GM18861 (cell line): ENCODE results near the gene BEST4.
"Not testable (repeated sequence)": the region's sequence is repeated elsewhere in the genome, so short reads cannot be mapped to it uniquely, and the experiment has no call there.

Experiments used
- ATAC-seq: cut with Tn5 transposase; IDR thresholded peaks from one replicate; pipeline ENCODE4 v1.9.1; 2021; ENCODE audit not compliant: unreplicated experiment

BEST4 gene

GRCh38 chr1:44803062-44803311 is 15.0 kb upstream of the BEST4 start:
- no peak for ATAC-seq

GRCh38 chr1:44802306-44803061 is 14.5 kb upstream of the BEST4 start:
- ATAC-seq: no peak

- no peak for ATAC-seq
Observed at GRCh38 chr1:44801491-44802305, 13.7 kb upstream of the BEST4 start.

GRCh38 chr1:44799770-44800584 is 12.0 kb upstream of the BEST4 start, which contains the start of gene PLK3:
Gene PLK3 (plus strand): TSS chr1:44800377. CDS start chr1:44800464, 87 bp downstream.
- ATAC-seq: peak; percentile 71

GRCh38 chr1:44798481-44799365 is 10.8 kb upstream of the BEST4 start:
- ATAC-seq: no peak

GRCh38 chr1:44797886-44798285 is 9.9 kb upstream of the BEST4 start:
- not testable (repeated sequence) for ATAC-seq

- ATAC-seq: no peak
Observed at GRCh38 chr1:44792736-44793502, 4.9 kb upstream of the BEST4 start.

GRCh38 chr1:44790968-44791801 is 3.2 kb upstream of the BEST4 start:
- no peak for ATAC-seq

- ATAC-seq: no peak
Observed at GRCh38 chr1:44787506-44787905, 464 bp downstream of the BEST4 start.

GRCh38 chr1:44786841-44787426 is 1.0 kb downstream of the BEST4 start:
- no peak for ATAC-seq

GRCh38 chr1:44786138-44786840 is 1.7 kb downstream of the BEST4 start:
- ATAC-seq: no peak

GRCh38 chr1:44785501-44786137 is 2.4 kb downstream of the BEST4 start:
- ATAC-seq: no peak

GRCh38 chr1:44785029-44785380 is 3.0 kb downstream of the BEST4 start:
- ATAC-seq: no peak

- no peak for ATAC-seq
Observed at GRCh38 chr1:44784094-44785028, 3.6 kb downstream of the BEST4 start.

- ATAC-seq: no peak
Observed at GRCh38 chr1:44783697-44784093, 4.3 kb downstream of the BEST4 start.

GRCh38 chr1:44780583-44781121 is 7.3 kb downstream of the BEST4 start:
- ATAC-seq: no peak
